Ramos (cell line): ENCODE results near the gene HIVEP3.

Experiments used
- in situ Hi-C: fragments of 300-500 bp; cut with MboI; formaldehyde crosslinking; loops from one replicate; pipeline ENCODE4 v1.14.3; 2022; ENCODE audit warnings: low sequenced_read_pairs; ENCODE audit not compliant: unreplicated experiment

HIVEP3 gene

GRCh38 chr1:41662061-41662764 is 256.5 kb downstream of the HIVEP3 start:
- in situ Hi-C loops, result no loop called here

- in situ Hi-C loops, result no loop called here
These were observed 257.2 kb downstream of the HIVEP3 start for GRCh38 chr1:41661428-41662060.

- in situ Hi-C loops, result no loop called here
These were observed 257.9 kb downstream of the HIVEP3 start for GRCh38 chr1:41660570-41661427.

- in situ Hi-C loops, result no loop called here
These were observed 258.8 kb downstream of the HIVEP3 start for GRCh38 chr1:41659903-41660302.

GRCh38 chr1:41659159-41659495 is 259.6 kb downstream of the HIVEP3 start:
- in situ Hi-C loops, result no loop called here

- in situ Hi-C loops, result no loop called here
These were observed 260.1 kb downstream of the HIVEP3 start for GRCh38 chr1:41658431-41659158.

- in situ Hi-C loops, result no loop called here
These were observed 260.9 kb downstream of the HIVEP3 start for GRCh38 chr1:41657679-41658295.

GRCh38 chr1:41656825-41657500 is 261.8 kb downstream of the HIVEP3 start:
- in situ Hi-C loops, result no loop called here

GRCh38 chr1:41656068-41656467 is 262.7 kb downstream of the HIVEP3 start:
- in situ Hi-C loops, result no loop called here

- in situ Hi-C loops, result no loop called here
These were observed 263.1 kb downstream of the HIVEP3 start for GRCh38 chr1:41655632-41656031.

- in situ Hi-C loops, result no loop called here
These were observed 265.1 kb downstream of the HIVEP3 start for GRCh38 chr1:41653574-41653973.

GRCh38 chr1:41652384-41653265 is 266.1 kb downstream of the HIVEP3 start:
- in situ Hi-C loops, result no loop called here

- in situ Hi-C loops, result no loop called here
These were observed 268.5 kb downstream of the HIVEP3 start for GRCh38 chr1:41650028-41650880.

- in situ Hi-C loops, result no loop called here
These were observed 269.2 kb downstream of the HIVEP3 start for GRCh38 chr1:41649396-41650027.

- in situ Hi-C loops, result no loop called here
These were observed 269.9 kb downstream of the HIVEP3 start for GRCh38 chr1:41648844-41649243.

GRCh38 chr1:41648230-41648629 is 270.5 kb downstream of the HIVEP3 start:
- in situ Hi-C loops, result no loop called here
